ENCODE data around the gene HES3.

The HES3 gene

GRCh38 chr1:6243993-6244392, at the start of gene HES3:
HES3 (plus strand) TSS chr1:6244179; CDS start chr1:6244366, 187 bp downstream.
- H3K36me3 ChIP-seq (ENCODE audit: insufficient read depth, low read length), result no peaks in the 10 kb centered on the region
- H3K9me2 ChIP-seq (ENCODE audit: low read depth, low read length), result no peaks in the 10 kb centered on the region
- no peak within 1 kb of the TSS for H3K4me3 ChIP-seq (ENCODE audit: low read depth, low read length, poor library complexity, severe bottlenecking)
- no peaks in the 10 kb centered on the region for H3F3A ChIP-seq (ENCODE audit: insufficient read depth, low read length)
- H2AFZ ChIP-seq (ENCODE audit: low read length), result no peak within 1 kb of the TSS
- H3K4me1 ChIP-seq (ENCODE audit: insufficient read depth, low read length, severe bottlenecking), result peaks cover 10% of the 10 kb centered on the region
- no peaks in the 10 kb centered on the region for H3K9me3 ChIP-seq (ENCODE audit: low read length)
- no peaks in the 10 kb centered on the region for H4K20me1 ChIP-seq (ENCODE audit: insufficient read depth, low read length)
- no peak within 1 kb of the TSS for H3K27ac ChIP-seq (ENCODE audit: low read depth, low read length, poor library complexity, severe bottlenecking)
- H3K27me3 ChIP-seq (ENCODE audit: insufficient read depth, low read length), result peaks cover 18% of the 10 kb centered on the region; the same call in 1 of the 2 replicates
- no peaks in the 10 kb centered on the region for H3K79me2 ChIP-seq (ENCODE audit: insufficient read depth, low read length)
- no peak within 1 kb of the TSS for H3K4me2 ChIP-seq (ENCODE audit: low read length)
- TF ChIP-seq EZH2 (IDR thresholded peaks at IDR 0.05; ENCODE audit: borderline replicate concordance, low read length), result no peak
- TF ChIP-seq CTCF (IDR thresholded peaks at IDR 0.05; ENCODE audit: low read length), result no peak
- no peak within 1 kb of the TSS for H3K9ac ChIP-seq (ENCODE audit: low read length)

GRCh38 chr1:6197746-6198427, 46.1 kb upstream of the HES3 start:
- Histone ChIP-seq H3K9me2 (ENCODE audit: low read depth, low read length) (no peaks in the 10 kb centered on the region), H3K9ac (ENCODE audit: low read length) (peak overlapping the region; percentile 96), H3K79me2 (ENCODE audit: insufficient read depth, low read length) (peaks cover 40% of the 10 kb centered on the region), H3K36me3 (ENCODE audit: insufficient read depth, low read length) (peaks cover 52% of the 10 kb centered on the region), H3F3A (ENCODE audit: insufficient read depth, low read length) (no peaks in the 10 kb centered on the region), H3K4me1 (ENCODE audit: insufficient read depth, low read length, severe bottlenecking) (peaks cover 27% of the 10 kb centered on the region), H3K4me2 (ENCODE audit: low read length) (peak overlapping the region; percentile 91), H2AFZ (ENCODE audit: low read length) (no peak overlapping the region), H3K27me3 (ENCODE audit: insufficient read depth, low read length) (no peaks in the 10 kb centered on the region), H3K9me3 (ENCODE audit: low read length) (no peaks in the 10 kb centered on the region), H3K4me3 (ENCODE audit: low read depth, low read length, poor library complexity, severe bottlenecking) (peak overlapping the region; percentile 92), H3K27ac (ENCODE audit: low read depth, low read length, poor library complexity, severe bottlenecking) (no peak overlapping the region), H4K20me1 (ENCODE audit: insufficient read depth, low read length) (peaks cover 2% of the 10 kb centered on the region; the same call in 1 of the 2 replicates)
- TF ChIP-seq CTCF (IDR thresholded peaks at IDR 0.05; ENCODE audit: low read length), result no peak
- TF ChIP-seq EZH2 (IDR thresholded peaks at IDR 0.05; ENCODE audit: borderline replicate concordance, low read length), result no peak

GRCh38 chr1:6198646-6199297, 45.2 kb upstream of the HES3 start:
- H3K4me1 ChIP-seq (ENCODE audit: insufficient read depth, low read length, severe bottlenecking), result peaks cover 27% of the 10 kb centered on the region
- TF ChIP-seq EZH2 (IDR thresholded peaks at IDR 0.05; ENCODE audit: borderline replicate concordance, low read length) (no peak), CTCF (IDR thresholded peaks at IDR 0.05; ENCODE audit: low read length) (no peak)
- H3K9me3 ChIP-seq (ENCODE audit: low read length), result no peaks in the 10 kb centered on the region
- peak overlapping the region; percentile 13 for H3K27ac ChIP-seq (ENCODE audit: low read depth, low read length, poor library complexity, severe bottlenecking)
- H3K27me3 ChIP-seq (ENCODE audit: insufficient read depth, low read length), result no peaks in the 10 kb centered on the region
- H3K9me2 ChIP-seq (ENCODE audit: low read depth, low read length), result no peaks in the 10 kb centered on the region
- peak overlapping the region; percentile 91 for H3K4me2 ChIP-seq (ENCODE audit: low read length)
- H3F3A ChIP-seq (ENCODE audit: insufficient read depth, low read length), result no peaks in the 10 kb centered on the region
- H2AFZ ChIP-seq (ENCODE audit: low read length), result no peak overlapping the region
- H3K79me2 ChIP-seq (ENCODE audit: insufficient read depth, low read length), result peaks cover 40% of the 10 kb centered on the region
- H3K9ac ChIP-seq (ENCODE audit: low read length), result peak overlapping the region; percentile 96
- peaks cover 2% of the 10 kb centered on the region; the same call in 1 of the 2 replicates for H4K20me1 ChIP-seq (ENCODE audit: insufficient read depth, low read length)
- peak overlapping the region; percentile 92 for H3K4me3 ChIP-seq (ENCODE audit: low read depth, low read length, poor library complexity, severe bottlenecking)
- H3K36me3 ChIP-seq (ENCODE audit: insufficient read depth, low read length), result peaks cover 43% of the 10 kb centered on the region
